Tibial nerve (tissue), 4 donors: ENCODE measurements around the gene CHTF18. TPM values are rescaled to one million over a fixed set of nuclear protein-coding genes. Genes with fewer than 3 reads are reported as not detected.
"Not testable (repeated sequence)": the region's sequence is repeated elsewhere in the genome, so short reads cannot be mapped to it uniquely, and the experiment has no call there.

ENCODE experiments used
- DNase-seq, 2 donors: peaks; one replicate each; pipeline ENCODE4 v3.0.0-alpha.2; 2019; ENCODE audit warnings: low spot score in 2 of 2
- H3K27ac ChIP-seq, 4 donors: fragments of 200-600 bp; sonication (generic) in 3 of 4; one replicate each; pipeline ENCODE4 v1.5.1; 2017 to 2019; ENCODE audit warnings: mild to moderate bottlenecking in 1 of 4
- H3K27me3 ChIP-seq, 2 donors: fragments of 200-600 bp; sonication (generic) in 1 of 2; one replicate each; pipeline versions ENCODE4 v1.5.1 to v1.6.0; 2017 to 2019
- H3K36me3 ChIP-seq, 3 donors: fragments of 200-600 bp; sonication (generic); one replicate each; pipeline ENCODE4 v1.5.1; 2018 to 2019
- H3K4me1 ChIP-seq, 4 donors: fragments of 200-600 bp; sonication (generic) in 3 of 4; one replicate each; pipeline ENCODE4 v1.5.1; 2017 to 2019
- H3K4me3 ChIP-seq, 4 donors: fragments of 200-600 bp; sonication (generic) in 3 of 4; one replicate each; pipeline ENCODE4 v1.5.1; 2017 to 2019; ENCODE audit warnings: mild to moderate bottlenecking in 1 of 4, moderate library complexity in 1 of 4
- H3K9me3 ChIP-seq, 4 donors: fragments of 200-600 bp; sonication (generic) in 3 of 4; one replicate each; pipeline ENCODE4 v1.5.1; 2017 to 2019
- CTCF ChIP-seq, 5 experiments: fragments of 200-600 bp in 3 of 5; fragments of 450-650 bp in 2 of 5; sonication (generic) in 3 of 5; IDR thresholded peaks; one replicate each; pipeline ENCODE4 v1.5.1; 2016 to 2019; ENCODE audit warnings: antibody characterized with exemption in 5 of 5, mild to moderate bottlenecking in 3 of 5, moderate library complexity in 2 of 5
- EP300 ChIP-seq, 2 donors: sonication (generic); formaldehyde crosslinking; IDR thresholded peaks; one replicate each; pipeline ENCODE4 v1.6.1; 2017; ENCODE audit warnings: antibody characterized with exemption in 2 of 2, mild to moderate bottlenecking in 1 of 2
- POLR2A ChIP-seq, 2 donors: fragments of 450-650 bp; IDR thresholded peaks; one replicate each; pipeline ENCODE4 v1.6.1; 2017; ENCODE audit warnings: antibody characterized with exemption in 2 of 2, mild to moderate bottlenecking in 2 of 2, moderate library complexity in 2 of 2
- WGBS, 2 donors: methylation state at CpG; one replicate each; pipeline ENCODE4 v1.1.5; 2018; 5-methylcytosine and 5-hydroxymethylcytosine counted together
- total RNA-seq, 4 donors: library from RNA; depleted of rRNA; stranded (reverse); fragments of >200 nt; gene quantifications; one replicate each; pipeline ENCODE4 v1.1.0, GENCODE V29; 2016

CHTF18 gene
- total RNA-seq, 4 donors from 2014 or later, result 6.1 to 57.5 (median 17.7) TPM

GRCh38 chr16:741986-742629, 46.3 kb upstream of the CHTF18 start:
- 88 to 90% methylated on average over 15 of the region's 15 CpGs for WGBS, 2 donors
- no peak for DNase-seq
- H3K27ac ChIP-seq, result no peak overlapping the region

GRCh38 chr16:742894-743293, 45.5 kb upstream of the CHTF18 start:
- H3K9me3 ChIP-seq, H3K27me3 ChIP-seq, H3K27ac ChIP-seq, H3K4me3 ChIP-seq, DNase-seq: not testable (repeated sequence)
- WGBS, 2 donors, result 74 to 76% methylated on average over 14 of the region's 14 CpGs
- H3K4me1 ChIP-seq, result peaks cover 0 to 16% (median 14%) of the 10 kb centered on the region in 4 donors
- peaks cover 0 to 18% (median 0%) of the 10 kb centered on the region in 3 donors for H3K36me3 ChIP-seq

More at GRCh38 chr16:741986-742629, 46.3 kb upstream of the CHTF18 start:
- peaks cover 0 to 3% of the 10 kb centered on the region in 2 donors for H3K27me3 ChIP-seq
- no peaks in the 10 kb centered on the region for H3K9me3 ChIP-seq
- peaks cover 0 to 25% (median 0%) of the 10 kb centered on the region in 3 donors for H3K36me3 ChIP-seq
- no peak for TF ChIP-seq EP300 (IDR thresholded peaks at IDR 0.05)
- H3K4me1 ChIP-seq, result peaks cover 0 to 16% (median 14%) of the 10 kb centered on the region in 4 donors
- H3K4me3 ChIP-seq, result no peak overlapping the region

- peaks cover 0 to 7% (median 0%) of the 10 kb centered on the region in 3 donors for H3K36me3 ChIP-seq
- no peak for DNase-seq
- H3K27me3 ChIP-seq, result peaks cover 0 to 3% of the 10 kb centered on the region in 2 donors
- TF ChIP-seq EP300 (IDR thresholded peaks at IDR 0.05) (no peak), POLR2A (IDR thresholded peaks at IDR 0.05) (no peak), CTCF (IDR thresholded peaks at IDR 0.05) (no peak)
- no peak overlapping the region for H3K27ac ChIP-seq
- H3K4me1 ChIP-seq, result peaks cover 0 to 16% (median 14%) of the 10 kb centered on the region in 4 donors
- H3K9me3 ChIP-seq, result no peaks in the 10 kb centered on the region
- no peak overlapping the region for H3K4me3 ChIP-seq
- WGBS, 2 donors, result 72 to 75% methylated on average over 17 to 18 of the region's 21 CpGs
These were observed 44.5 kb upstream of the CHTF18 start for GRCh38 chr16:743794-744500.

- 1% methylated on average over 11 to 12 of the region's 14 CpGs for WGBS, 2 donors
- Histone ChIP-seq H3K4me3 (no peak overlapping the region), H3K4me1 (peaks cover 0 to 6% (median 3%) of the 10 kb centered on the region in 4 donors), H3K27ac (no peak overlapping the region), H3K27me3 (peaks cover 0 to 3% of the 10 kb centered on the region in 2 donors), H3K36me3 (no peaks in the 10 kb centered on the region), H3K9me3 (no peaks in the 10 kb centered on the region)
- DNase-seq, result no peak
- TF ChIP-seq EP300 (IDR thresholded peaks at IDR 0.05) (no peak), CTCF (IDR thresholded peaks at IDR 0.05) (peak in 1 of 5 experiments; percentile 14), POLR2A (IDR thresholded peaks at IDR 0.05) (no peak)
These were observed 42.7 kb upstream of the CHTF18 start for GRCh38 chr16:745739-746138.

GRCh38 chr16:746637-747036, 41.8 kb upstream of the CHTF18 start:
- no peak overlapping the region for H3K4me3 ChIP-seq
- TF ChIP-seq POLR2A (IDR thresholded peaks at IDR 0.05), result no peak
- TF ChIP-seq EP300 (IDR thresholded peaks at IDR 0.05), result no peak
- no peak for TF ChIP-seq CTCF (IDR thresholded peaks at IDR 0.05)
- H3K36me3 ChIP-seq, result no peaks in the 10 kb centered on the region
- DNase-seq, result no peak
- WGBS, 2 donors, result 75 to 83% methylated on average over 4 to 11 of the region's 13 CpGs
- H3K9me3 ChIP-seq, result no peaks in the 10 kb centered on the region
- H3K27me3 ChIP-seq, result peaks cover 0 to 6% of the 10 kb centered on the region in 2 donors
- no peaks in the 10 kb centered on the region for H3K4me1 ChIP-seq
- no peak overlapping the region for H3K27ac ChIP-seq
